SJSA1 (cell line): ENCODE measurements around the gene NOLC1. TPM values are rescaled to one million over a fixed set of nuclear protein-coding genes. Genes with fewer than 3 reads are reported as not detected.

ENCODE experiments used
- DNase-seq, 2 experiments: peaks; one replicate each; pipeline ENCODE4 v3.0.0-alpha.2; 2015 to 2020; ENCODE audit warnings: low spot score in 2 of 2, low read depth in 1 of 2
- H3K27ac ChIP-seq: fragments of 250-450 bp; sonication (Bioruptor Pico); 2 replicates; pipeline ENCODE4 v1.5.1; 2020; ENCODE audit warnings: mild to moderate bottlenecking, moderate library complexity
- H3K27me3 ChIP-seq: fragments of 250-450 bp; sonication (Bioruptor Pico); replicated peaks from 2 replicates; pipeline ENCODE4 v1.5.1; 2020; ENCODE audit warnings: mild to moderate bottlenecking, moderate library complexity
- H3K36me3 ChIP-seq: fragments of 250-450 bp; sonication (Bioruptor Pico); 2 replicates; pipeline ENCODE4 v1.5.1; 2020; ENCODE audit warnings: mild to moderate bottlenecking
- H3K4me1 ChIP-seq: fragments of 250-450 bp; sonication (Bioruptor Pico); replicated peaks from 2 replicates; pipeline ENCODE4 v1.6.1; 2021; ENCODE audit warnings: mild to moderate bottlenecking
- H3K4me3 ChIP-seq: fragments of 250-450 bp; sonication (Bioruptor Pico); 2 replicates; pipeline ENCODE4 v1.5.1; 2020; ENCODE audit warnings: mild to moderate bottlenecking
- H3K9me3 ChIP-seq: fragments of 250-450 bp; sonication (Bioruptor Pico); replicated peaks from 2 replicates; pipeline ENCODE4 v1.5.1; 2020; ENCODE audit warnings: mild to moderate bottlenecking
- total RNA-seq: library from RNA; depleted of rRNA; stranded (reverse); fragments of >200 nt; shearing (Covaris generic); gene quantifications from 2 replicates; pipeline ENCODE4 v1.2.3, GENCODE V29; 2014

NOLC1 gene
- total RNA-seq, 1 experiment from 2014 or later: 60.1 TPM

GRCh38 chr10:102153093-102153620 is 968 bp downstream of the NOLC1 start:
- peaks cover 17% of the 10 kb centered on the region for H3K4me1 ChIP-seq
- H3K27me3 ChIP-seq: no peaks in the 10 kb centered on the region
- peak overlapping the region; percentile 73 for H3K27ac ChIP-seq
- peak overlapping the region; percentile 65 for H3K4me3 ChIP-seq
- H3K9me3 ChIP-seq: no peaks in the 10 kb centered on the region
- peaks cover 70% of the 10 kb centered on the region for H3K36me3 ChIP-seq
- no peak for DNase-seq

GRCh38 chr10:102154466-102155116 is 2.4 kb downstream of the NOLC1 start:
- peaks cover 70% of the 10 kb centered on the region for H3K36me3 ChIP-seq

GRCh38 chr10:102157224-102157623 is 5.0 kb downstream of the NOLC1 start:
- Histone ChIP-seq H3K9me3 (no peaks in the 10 kb centered on the region), H3K4me1 (peaks cover 5% of the 10 kb centered on the region; the same call in 1 of the 2 replicates), H3K36me3 (peaks cover 81% of the 10 kb centered on the region), H3K27ac (no peak overlapping the region), H3K4me3 (no peak overlapping the region), H3K27me3 (no peaks in the 10 kb centered on the region)
- DNase-seq: no peak

More at GRCh38 chr10:102154466-102155116, 2.4 kb downstream of the NOLC1 start:
- Histone ChIP-seq H3K4me3 (no peak overlapping the region), H3K4me1 (peaks cover 17% of the 10 kb centered on the region), H3K27me3 (no peaks in the 10 kb centered on the region), H3K27ac (no peak overlapping the region), H3K9me3 (no peaks in the 10 kb centered on the region)
- DNase-seq: no peak

- Histone ChIP-seq H3K27me3 (no peaks in the 10 kb centered on the region), H3K9me3 (no peaks in the 10 kb centered on the region), H3K4me3 (no peak overlapping the region), H3K36me3 (peaks cover 93% of the 10 kb centered on the region), H3K27ac (no peak overlapping the region), H3K4me1 (no peaks in the 10 kb centered on the region)
- no peak for DNase-seq
Measured at GRCh38 chr10:102159051-102159597, 6.9 kb downstream of the NOLC1 start.

GRCh38 chr10:102159831-102160230 is 7.6 kb downstream of the NOLC1 start:
- peaks cover 91% of the 10 kb centered on the region for H3K36me3 ChIP-seq
- H3K9me3 ChIP-seq: no peaks in the 10 kb centered on the region
- H3K27me3 ChIP-seq: no peaks in the 10 kb centered on the region
- no peak overlapping the region for H3K27ac ChIP-seq
- no peak for DNase-seq
- H3K4me3 ChIP-seq: no peak overlapping the region
- H3K4me1 ChIP-seq: no peaks in the 10 kb centered on the region

GRCh38 chr10:102163342-102163989 is 11.3 kb downstream of the NOLC1 start:
- H3K27me3 ChIP-seq: no peaks in the 10 kb centered on the region
- H3K4me3 ChIP-seq: no peak overlapping the region
- H3K9me3 ChIP-seq: no peaks in the 10 kb centered on the region
- H3K4me1 ChIP-seq: no peaks in the 10 kb centered on the region
- no peak for DNase-seq
- no peak overlapping the region for H3K27ac ChIP-seq
- peaks cover 60% of the 10 kb centered on the region for H3K36me3 ChIP-seq

GRCh38 chr10:102167861-102168260 is 15.7 kb downstream of the NOLC1 start:
- DNase-seq: no peak
- no peak overlapping the region for H3K27ac ChIP-seq

GRCh38 chr10:102170602-102171001 is 18.4 kb downstream of the NOLC1 start:
- no peaks in the 10 kb centered on the region; the same call in 1 of the 2 replicates for H3K36me3 ChIP-seq
- no peaks in the 10 kb centered on the region for H3K27me3 ChIP-seq
- no peaks in the 10 kb centered on the region for H3K4me1 ChIP-seq
- no peak overlapping the region for H3K27ac ChIP-seq
- H3K9me3 ChIP-seq: no peaks in the 10 kb centered on the region
- no peak overlapping the region for H3K4me3 ChIP-seq
- no peak for DNase-seq

More at GRCh38 chr10:102167861-102168260, 15.7 kb downstream of the NOLC1 start:
- H3K4me3 ChIP-seq: no peak overlapping the region
- no peaks in the 10 kb centered on the region for H3K4me1 ChIP-seq
- no peaks in the 10 kb centered on the region for H3K9me3 ChIP-seq
- no peaks in the 10 kb centered on the region for H3K27me3 ChIP-seq
- peaks cover 17% of the 10 kb centered on the region for H3K36me3 ChIP-seq

GRCh38 chr10:102172288-102172687 is 20.1 kb downstream of the NOLC1 start:
- H3K36me3 ChIP-seq: no peaks in the 10 kb centered on the region
- no peaks in the 10 kb centered on the region for H3K4me1 ChIP-seq
- H3K27me3 ChIP-seq: no peaks in the 10 kb centered on the region
- no peak overlapping the region for H3K27ac ChIP-seq
- DNase-seq: no peak
- no peaks in the 10 kb centered on the region for H3K9me3 ChIP-seq
- H3K4me3 ChIP-seq: no peak overlapping the region

GRCh38 chr10:102175415-102175814 is 23.2 kb downstream of the NOLC1 start:
- no peaks in the 10 kb centered on the region for H3K27me3 ChIP-seq
- no peaks in the 10 kb centered on the region for H3K36me3 ChIP-seq
- no peak overlapping the region for H3K4me3 ChIP-seq
- no peaks in the 10 kb centered on the region for H3K4me1 ChIP-seq
- H3K27ac ChIP-seq: no peak overlapping the region
- H3K9me3 ChIP-seq: no peaks in the 10 kb centered on the region
- DNase-seq: peak in 1 of 2 experiments; percentile 6

GRCh38 chr10:102184606-102185005 is 32.4 kb downstream of the NOLC1 start:
- Histone ChIP-seq H3K27me3 (no peaks in the 10 kb centered on the region), H3K27ac (no peak overlapping the region), H3K4me3 (no peak overlapping the region), H3K9me3 (peaks cover 6% of the 10 kb centered on the region; the same call in 1 of the 2 replicates), H3K36me3 (no peaks in the 10 kb centered on the region), H3K4me1 (no peaks in the 10 kb centered on the region)
- no peak for DNase-seq

GRCh38 chr10:102185272-102185671 is 33.1 kb downstream of the NOLC1 start:
- H3K4me3 ChIP-seq: no peak overlapping the region
- H3K27me3 ChIP-seq: no peaks in the 10 kb centered on the region
- no peaks in the 10 kb centered on the region for H3K36me3 ChIP-seq
- no peak overlapping the region for H3K27ac ChIP-seq
- DNase-seq: no peak
- H3K9me3 ChIP-seq: peaks cover 6% of the 10 kb centered on the region; the same call in 1 of the 2 replicates
- no peaks in the 10 kb centered on the region for H3K4me1 ChIP-seq

- Histone ChIP-seq H3K36me3 (no peaks in the 10 kb centered on the region), H3K27ac (no peak overlapping the region), H3K27me3 (no peaks in the 10 kb centered on the region), H3K4me1 (no peaks in the 10 kb centered on the region), H3K9me3 (peaks cover 6% of the 10 kb centered on the region; the same call in 1 of the 2 replicates), H3K4me3 (no peak overlapping the region)
- no peak for DNase-seq
Measured at GRCh38 chr10:102185811-102186527, 33.8 kb downstream of the NOLC1 start.
